ENCODE data around the gene C1orf159. TPM values are rescaled to one million over a fixed set of nuclear protein-coding genes. Genes with fewer than 3 reads are reported as not detected.
"Not testable (repeated sequence)": the region's sequence is repeated elsewhere in the genome, so short reads cannot be mapped to it uniquely, and the experiment has no call there.

Gene C1orf159
- total RNA-seq, 3 donors from 2014 or later, result 22.3 to 27.6 (median 26.8) TPM

GRCh38 chr1:1156140-1157032 lies 40.5 kb upstream of the C1orf159 start:
- ATAC-seq, result no peak
- no peaks in the 10 kb centered on the region for H3K4me1 Mint-ChIP-seq (ENCODE audit: low read depth)
- H3K36me3 Mint-ChIP-seq (ENCODE audit: insufficient read depth), result no peaks in the 10 kb centered on the region
- H3K4me3 Mint-ChIP-seq, result peak overlapping the region; percentile 54
- no peaks in the 10 kb centered on the region for H3K27me3 Mint-ChIP-seq (ENCODE audit: low read depth)
- H3K9me3 Mint-ChIP-seq, result peaks cover 22% of the 10 kb centered on the region
- no peak for DNase-seq

- Mint-ChIP-seq H3K27me3 (ENCODE audit: low read depth) (no peaks in the 10 kb centered on the region), H3K36me3 (ENCODE audit: insufficient read depth) (no peaks in the 10 kb centered on the region)
Measured at GRCh38 chr1:1155258-1155657, 39.4 kb upstream of the C1orf159 start.

GRCh38 chr1:1153874-1154273 lies 38.0 kb upstream of the C1orf159 start:
- Mint-ChIP-seq H3K4me1 (ENCODE audit: low read depth) (no peaks in the 10 kb centered on the region), H3K27me3 (ENCODE audit: low read depth) (no peaks in the 10 kb centered on the region), H3K9me3 (peaks cover 22% of the 10 kb centered on the region), H3K4me3 (no peak overlapping the region), H3K36me3 (ENCODE audit: insufficient read depth) (no peaks in the 10 kb centered on the region)
- no peak for DNase-seq
- no peak for ATAC-seq

More at GRCh38 chr1:1155258-1155657, 39.4 kb upstream of the C1orf159 start:
- H3K9me3 Mint-ChIP-seq, result peaks cover 22% of the 10 kb centered on the region
- no peak for ATAC-seq
- no peak for DNase-seq
- no peaks in the 10 kb centered on the region for H3K4me1 Mint-ChIP-seq (ENCODE audit: low read depth)
- H3K4me3 Mint-ChIP-seq, result no peak overlapping the region

GRCh38 chr1:1153215-1153614 lies 37.3 kb upstream of the C1orf159 start:
- H3K36me3 Mint-ChIP-seq (ENCODE audit: insufficient read depth); DNase-seq; ATAC-seq; H3K4me1 Mint-ChIP-seq (ENCODE audit: low read depth); H3K4me3 Mint-ChIP-seq; H3K27me3 Mint-ChIP-seq (ENCODE audit: low read depth): not testable (repeated sequence)
- peaks cover 22% of the 10 kb centered on the region for H3K9me3 Mint-ChIP-seq

GRCh38 chr1:1152431-1152830 lies 36.5 kb upstream of the C1orf159 start:
- peaks cover 22% of the 10 kb centered on the region for H3K9me3 Mint-ChIP-seq
- not testable (repeated sequence) for H3K4me1 Mint-ChIP-seq (ENCODE audit: low read depth); H3K27me3 Mint-ChIP-seq (ENCODE audit: low read depth); H3K36me3 Mint-ChIP-seq (ENCODE audit: insufficient read depth); DNase-seq; H3K4me3 Mint-ChIP-seq; ATAC-seq

GRCh38 chr1:1151306-1151705 lies 35.4 kb upstream of the C1orf159 start:
- H3K36me3 Mint-ChIP-seq (ENCODE audit: insufficient read depth), result no peaks in the 10 kb centered on the region
- H3K27me3 Mint-ChIP-seq (ENCODE audit: low read depth), result no peaks in the 10 kb centered on the region
- no peak for DNase-seq
- no peaks in the 10 kb centered on the region for H3K4me1 Mint-ChIP-seq (ENCODE audit: low read depth)
- H3K9me3 Mint-ChIP-seq, result peaks cover 22% of the 10 kb centered on the region
- no peak overlapping the region for H3K4me3 Mint-ChIP-seq
- no peak for ATAC-seq

GRCh38 chr1:1150100-1150499 lies 34.2 kb upstream of the C1orf159 start:
- DNase-seq, result no peak
- no peaks in the 10 kb centered on the region for H3K27me3 Mint-ChIP-seq (ENCODE audit: low read depth)
- no peak overlapping the region for H3K4me3 Mint-ChIP-seq
- no peaks in the 10 kb centered on the region for H3K36me3 Mint-ChIP-seq (ENCODE audit: insufficient read depth)
- peaks cover 19% of the 10 kb centered on the region for H3K9me3 Mint-ChIP-seq
- ATAC-seq, result no peak
- peaks cover 2% of the 10 kb centered on the region for H3K4me1 Mint-ChIP-seq (ENCODE audit: low read depth)

GRCh38 chr1:1149416-1149815 lies 33.5 kb upstream of the C1orf159 start:
- H3K27me3 Mint-ChIP-seq (ENCODE audit: low read depth), result no peaks in the 10 kb centered on the region
- no peak overlapping the region for H3K4me3 Mint-ChIP-seq
- H3K9me3 Mint-ChIP-seq, result peaks cover 17% of the 10 kb centered on the region
- H3K36me3 Mint-ChIP-seq (ENCODE audit: insufficient read depth), result no peaks in the 10 kb centered on the region
- ATAC-seq, result no peak
- H3K4me1 Mint-ChIP-seq (ENCODE audit: low read depth), result peaks cover 2% of the 10 kb centered on the region
- DNase-seq, result no peak

GRCh38 chr1:1148569-1148968 lies 32.7 kb upstream of the C1orf159 start:
- no peak overlapping the region for H3K4me3 Mint-ChIP-seq
- H3K36me3 Mint-ChIP-seq (ENCODE audit: insufficient read depth), result no peaks in the 10 kb centered on the region
- H3K9me3 Mint-ChIP-seq, result peaks cover 13% of the 10 kb centered on the region
- DNase-seq (no peak), ATAC-seq (no peak)
- peaks cover 7% of the 10 kb centered on the region for H3K4me1 Mint-ChIP-seq (ENCODE audit: low read depth)
- no peaks in the 10 kb centered on the region for H3K27me3 Mint-ChIP-seq (ENCODE audit: low read depth)

- no peaks in the 10 kb centered on the region for H3K27me3 Mint-ChIP-seq (ENCODE audit: low read depth)
- no peak for ATAC-seq
- peaks cover 10% of the 10 kb centered on the region for H3K4me1 Mint-ChIP-seq (ENCODE audit: low read depth)
- H3K36me3 Mint-ChIP-seq (ENCODE audit: insufficient read depth), result no peaks in the 10 kb centered on the region
- no peak overlapping the region for H3K4me3 Mint-ChIP-seq
- no peak for DNase-seq
- H3K9me3 Mint-ChIP-seq, result peaks cover 9% of the 10 kb centered on the region
Measured at GRCh38 chr1:1148061-1148460, 32.2 kb upstream of the C1orf159 start.

- DNase-seq (no peak), ATAC-seq (no peak)
- no peaks in the 10 kb centered on the region for H3K9me3 Mint-ChIP-seq
- no peaks in the 10 kb centered on the region for H3K27me3 Mint-ChIP-seq (ENCODE audit: low read depth)
- H3K4me3 Mint-ChIP-seq, result no peak overlapping the region
- H3K36me3 Mint-ChIP-seq (ENCODE audit: insufficient read depth), result no peaks in the 10 kb centered on the region
- peaks cover 18% of the 10 kb centered on the region for H3K4me1 Mint-ChIP-seq (ENCODE audit: low read depth)
Measured at GRCh38 chr1:1146596-1146995, 30.7 kb upstream of the C1orf159 start.

- no peak for DNase-seq
- Mint-ChIP-seq H3K4me3 (no peak overlapping the region), H3K9me3 (no peaks in the 10 kb centered on the region), H3K27me3 (ENCODE audit: low read depth) (no peaks in the 10 kb centered on the region), H3K4me1 (ENCODE audit: low read depth) (peaks cover 18% of the 10 kb centered on the region), H3K36me3 (ENCODE audit: insufficient read depth) (no peaks in the 10 kb centered on the region)
- no peak for ATAC-seq
Measured at GRCh38 chr1:1146026-1146425, 30.1 kb upstream of the C1orf159 start.

GRCh38 chr1:1145547-1145914 lies 29.6 kb upstream of the C1orf159 start:
- Mint-ChIP-seq H3K27me3 (ENCODE audit: low read depth) (no peaks in the 10 kb centered on the region), H3K4me3 (no peak overlapping the region), H3K4me1 (ENCODE audit: low read depth) (peaks cover 18% of the 10 kb centered on the region), H3K9me3 (no peaks in the 10 kb centered on the region), H3K36me3 (ENCODE audit: insufficient read depth) (no peaks in the 10 kb centered on the region)
- ATAC-seq (no peak), DNase-seq (no peak)

GRCh38 chr1:1144843-1145546 lies 29.1 kb upstream of the C1orf159 start:
- no peaks in the 10 kb centered on the region for H3K27me3 Mint-ChIP-seq (ENCODE audit: low read depth)
- no peak for ATAC-seq
- H3K36me3 Mint-ChIP-seq (ENCODE audit: insufficient read depth), result no peaks in the 10 kb centered on the region
- H3K9me3 Mint-ChIP-seq, result no peaks in the 10 kb centered on the region
- no peak for DNase-seq
- peaks cover 18% of the 10 kb centered on the region for H3K4me1 Mint-ChIP-seq (ENCODE audit: low read depth)
- no peak overlapping the region for H3K4me3 Mint-ChIP-seq
